GM21528 (cell line): Measurements from ENCODE around the gene GLTP.

Experiments used
- ATAC-seq: cut with Tn5 transposase; IDR thresholded peaks from one replicate; pipeline ENCODE4 v1.9.1; 2021; ENCODE audit warnings: mild to moderate bottlenecking, moderate library complexity; ENCODE audit not compliant: unreplicated experiment, low FRiP score

The GLTP gene

DNA sequence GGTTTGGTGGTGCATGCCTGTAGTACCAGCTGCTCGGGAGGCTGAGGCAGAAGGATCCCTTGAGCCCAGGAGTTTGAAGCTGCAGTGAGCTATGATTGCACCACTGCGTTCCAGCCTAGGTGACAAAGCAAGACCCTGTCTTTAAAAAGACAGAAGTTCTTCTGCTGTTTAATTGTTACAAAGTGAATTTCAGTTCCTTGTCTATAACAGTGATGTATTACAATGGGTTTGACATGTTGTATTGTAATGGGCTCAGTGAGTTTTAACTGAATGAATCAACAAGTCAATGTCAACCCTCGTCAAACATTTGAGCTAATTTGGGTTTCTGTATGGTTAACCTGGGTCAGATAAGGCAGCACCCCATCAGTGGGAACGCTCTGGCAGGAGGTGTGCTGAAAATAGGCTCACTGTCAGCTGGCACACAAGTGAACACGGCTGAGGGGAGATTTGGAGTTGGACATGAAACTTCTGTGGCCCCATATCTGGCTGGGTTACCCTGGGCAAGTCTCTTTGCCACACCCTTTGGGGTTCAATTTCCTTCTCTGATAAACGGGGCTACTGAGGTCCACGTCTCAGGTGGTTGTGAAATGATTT, 33.1 kb downstream of the GLTP start:
- ATAC-seq = no peak

DNA sequence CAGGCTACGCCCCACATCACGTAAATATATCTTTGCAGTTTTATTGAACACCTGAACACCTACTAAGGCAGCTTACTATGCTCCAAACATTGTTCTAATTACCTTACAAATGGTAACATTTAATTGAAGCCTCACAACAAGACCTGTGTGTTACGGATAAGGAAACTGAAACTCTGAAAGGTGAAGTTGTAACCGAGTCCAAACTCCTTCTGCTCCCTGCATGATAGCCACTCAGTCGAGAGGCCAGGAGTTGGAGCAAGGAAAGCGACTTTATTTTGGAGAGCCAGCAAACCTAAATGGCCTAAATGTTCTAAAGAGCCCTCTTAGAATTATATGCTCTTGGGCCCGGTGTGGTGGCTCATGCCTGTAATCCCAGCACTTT, 34.5 kb downstream of the GLTP start:
- no peak for ATAC-seq

DNA sequence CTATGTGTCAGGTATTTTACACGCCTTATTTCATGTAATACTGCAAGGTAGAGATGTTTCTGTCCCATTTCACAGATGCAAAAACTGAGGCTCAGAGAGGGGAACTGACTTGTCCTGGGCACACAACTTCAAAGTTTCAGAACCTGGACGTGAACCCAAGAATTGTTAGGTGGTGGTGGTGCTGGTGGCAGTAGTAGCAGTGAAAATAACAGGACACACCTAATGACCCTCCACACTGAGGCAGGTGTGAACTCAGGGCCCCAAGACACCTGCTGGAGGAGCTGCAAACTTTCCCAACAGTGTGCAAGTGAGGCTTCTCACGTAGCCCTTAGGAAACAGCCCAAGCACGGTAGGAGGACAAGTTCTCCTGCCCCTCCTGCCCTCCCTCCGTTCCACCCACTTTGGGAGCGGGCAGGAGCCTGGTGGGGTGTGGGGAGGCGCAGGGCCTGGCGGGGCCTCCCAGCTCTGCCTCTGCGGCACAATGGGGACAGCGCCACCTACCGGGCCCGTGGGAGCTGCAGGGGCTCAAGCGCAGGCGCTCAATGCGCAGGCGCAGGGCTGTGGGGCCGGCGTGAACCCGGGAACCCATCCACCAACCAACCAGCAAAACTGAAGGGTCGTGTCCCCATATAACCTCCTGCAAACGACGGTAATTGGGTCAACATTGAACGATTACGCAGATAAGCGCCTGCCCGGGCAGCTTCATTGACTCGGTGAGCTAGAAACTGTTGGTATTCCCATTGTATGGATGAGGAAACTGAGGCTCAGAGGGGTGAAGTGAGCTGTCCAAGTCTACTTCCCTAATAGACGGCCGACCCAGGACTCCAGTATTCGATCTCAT, 35.1 kb downstream of the GLTP start:
- ATAC-seq = peak; percentile 70

DNA sequence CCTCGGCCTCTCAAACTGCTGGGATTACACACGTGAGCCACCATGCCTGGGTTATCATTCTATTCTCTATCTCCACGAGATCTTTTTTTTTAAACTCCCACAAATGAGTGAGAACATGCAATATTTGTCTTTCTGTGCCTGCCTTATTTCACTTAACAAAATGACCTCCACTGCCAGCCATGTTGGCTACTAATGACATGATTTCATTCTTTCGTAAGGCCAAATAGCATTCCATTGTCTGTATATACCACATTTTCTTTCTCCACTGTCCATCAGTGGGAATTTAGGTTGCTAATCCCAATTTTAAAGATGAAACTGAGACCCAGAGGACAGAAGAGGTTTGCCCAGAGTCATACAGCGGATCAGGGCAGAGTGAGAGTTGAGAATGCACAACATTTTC, 36.2 kb downstream of the GLTP start:
- ATAC-seq = no peak

DNA sequence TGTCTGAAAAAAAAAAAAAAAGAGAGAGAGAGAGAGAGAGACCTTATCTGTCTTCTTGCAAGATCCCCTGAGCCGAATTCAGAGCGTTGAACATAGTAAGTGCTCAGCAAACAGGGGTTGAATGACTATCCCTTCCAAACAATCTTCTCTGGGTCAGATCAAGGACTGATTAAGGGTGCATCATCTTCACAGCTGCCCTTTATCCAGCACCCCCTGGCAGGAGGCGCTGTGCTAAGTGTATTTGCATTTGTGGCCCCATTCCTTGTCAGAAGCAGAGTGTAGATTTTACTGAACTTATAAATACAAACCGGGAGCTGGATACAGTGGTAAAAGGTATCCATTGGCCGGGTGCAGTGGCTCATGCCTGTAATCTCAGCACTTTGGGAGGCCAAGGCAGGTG, 38.3 kb downstream of the GLTP start:
- ATAC-seq = no peak

- no peak for ATAC-seq
Observed at GRCh38 chr12:109841356-109841755, 39.0 kb downstream of the GLTP start.

GRCh38 chr12:109840305-109841074, 39.9 kb downstream of the GLTP start:
- ATAC-seq = no peak

DNA sequence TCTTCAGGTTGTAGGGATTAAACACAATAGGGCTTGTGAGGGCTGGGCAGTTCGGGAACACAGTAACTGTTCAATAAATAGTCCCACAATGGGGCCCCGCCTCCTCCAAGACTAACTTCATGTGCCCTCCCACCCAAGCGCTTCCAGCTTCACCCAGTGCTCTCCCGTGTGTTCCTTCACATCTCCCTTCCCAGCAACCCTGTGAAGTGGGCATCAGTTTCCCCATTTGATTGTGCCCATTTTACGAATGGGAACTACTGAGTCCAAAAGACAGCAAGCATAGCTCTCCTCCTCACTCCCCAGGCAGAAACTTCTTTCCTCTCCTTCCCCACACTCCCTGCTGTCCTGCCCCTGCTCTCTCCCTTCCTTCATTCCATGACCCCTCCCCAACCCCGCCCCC, 40.9 kb downstream of the GLTP start:
- ATAC-seq = no peak

GRCh38 chr12:109836916-109837315, 43.4 kb downstream of the GLTP start:
- no peak for ATAC-seq

DNA sequence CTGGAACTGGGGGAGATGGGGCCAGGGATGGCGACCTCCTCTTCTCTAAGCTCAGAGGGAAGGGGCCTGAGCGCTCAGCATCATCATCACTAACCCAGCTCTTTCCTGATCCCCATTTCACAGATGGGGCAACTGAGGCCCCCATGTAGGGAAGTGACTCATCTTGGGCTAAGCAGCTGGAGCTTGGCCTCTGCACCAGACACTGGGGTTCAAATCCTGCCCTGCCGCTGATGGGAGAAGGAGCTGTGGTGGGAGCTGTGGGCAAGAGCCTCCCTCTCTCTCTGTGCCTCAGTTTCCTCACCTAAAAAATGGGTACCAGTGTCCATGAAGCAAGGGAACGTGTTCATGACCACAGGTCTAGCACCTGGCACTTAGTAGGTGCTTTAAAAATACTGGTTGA, 44.5 kb downstream of the GLTP start:
- no peak for ATAC-seq

GRCh38 chr12:109833307-109834189, 46.8 kb downstream of the GLTP start, which contains the start of gene TRPV4:
TRPV4 (minus strand) TSS chr12:109833398; CDS start chr12:109814796, 18,602 bp downstream.
- ATAC-seq = no peak

DNA sequence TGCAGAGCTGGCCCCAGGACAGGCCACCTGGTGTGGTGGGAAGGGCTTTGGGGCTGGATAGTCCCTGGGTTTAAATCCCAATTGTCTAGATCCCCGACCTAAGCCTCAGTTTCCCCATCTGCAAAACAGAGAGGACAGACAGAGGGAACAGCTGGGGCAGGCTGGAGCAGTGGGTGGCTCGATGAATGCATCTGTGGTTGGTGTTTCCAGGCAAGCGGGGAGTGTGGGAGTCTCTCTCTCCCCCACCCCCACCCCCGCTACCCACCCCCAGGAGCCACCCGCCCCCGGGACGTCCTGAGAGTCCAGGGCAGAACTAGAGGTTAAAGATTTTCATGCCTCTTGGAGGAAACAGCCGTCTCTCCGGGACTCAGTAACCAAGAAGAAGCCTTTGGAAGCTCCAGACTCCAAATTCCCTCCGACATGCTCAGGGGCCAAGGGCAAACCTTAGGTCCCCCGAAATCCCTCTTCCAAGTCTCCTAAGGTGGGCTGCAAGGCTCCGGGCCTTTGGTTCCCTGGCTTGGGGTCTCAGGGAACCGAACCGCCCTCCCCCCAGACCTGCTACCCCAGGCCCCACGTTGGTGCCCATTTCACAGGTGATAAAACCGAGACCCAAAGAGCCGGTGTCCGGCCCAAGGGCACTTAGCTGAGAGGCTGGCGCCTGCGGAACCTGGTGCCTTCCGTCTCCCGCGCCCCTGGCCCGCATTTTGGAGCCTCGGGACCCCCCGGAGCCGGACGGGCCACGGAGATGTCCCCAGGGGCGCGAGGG, 47.6 kb downstream of the GLTP start:
- ATAC-seq = no peak

- no peak for ATAC-seq
Observed at GRCh38 chr12:109831929-109832328, 48.4 kb downstream of the GLTP start.

DNA sequence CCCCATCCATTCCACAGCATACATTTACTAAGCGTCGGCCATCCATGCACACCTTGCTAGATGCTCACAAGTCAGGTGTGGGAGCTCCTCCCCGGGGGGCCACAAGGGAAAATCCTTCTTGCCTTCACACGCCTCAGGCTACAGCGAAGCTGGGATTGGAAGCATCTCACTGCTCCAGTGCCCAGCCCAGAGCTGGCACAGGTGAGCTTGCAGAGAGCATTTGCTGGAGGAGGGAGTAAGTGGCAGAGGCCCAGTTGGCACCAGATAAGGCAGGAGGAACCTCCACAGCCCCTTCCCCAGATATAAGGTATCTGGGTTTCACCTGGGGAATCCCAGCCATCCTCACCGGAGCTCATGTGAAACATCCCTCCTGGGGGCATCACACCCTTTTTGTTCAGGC, 49.0 kb downstream of the GLTP start:
- no peak for ATAC-seq

GRCh38 chr12:109830718-109831117, 49.6 kb downstream of the GLTP start:
- no peak for ATAC-seq

DNA sequence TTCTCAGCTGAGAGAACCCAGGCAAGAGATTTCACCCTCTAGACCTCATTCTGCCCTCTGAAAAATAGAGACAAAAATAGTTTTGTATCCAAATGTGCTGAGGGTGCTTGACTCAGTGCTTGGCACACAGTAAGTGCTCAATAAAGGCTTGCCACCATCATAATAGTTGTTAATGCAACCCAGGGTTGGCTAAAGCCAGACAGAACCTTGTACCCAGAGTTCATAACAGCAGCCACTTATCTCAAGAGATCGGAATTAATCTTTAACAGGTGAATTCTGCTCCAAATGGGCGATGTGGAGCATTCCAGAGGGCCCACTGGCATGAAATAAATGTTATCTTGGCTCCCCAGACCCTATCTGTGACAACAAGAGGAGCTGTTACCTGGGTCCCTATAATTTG, 50.1 kb downstream of the GLTP start:
- no peak for ATAC-seq

- ATAC-seq = no peak
Observed at GRCh38 chr12:109829667-109830066, 50.7 kb downstream of the GLTP start.

GRCh38 chr12:109828754-109829511, 51.4 kb downstream of the GLTP start:
- ATAC-seq = no peak
